Right kidney (tissue), 9 donors: ENCODE measurements around the gene GRIA3.
A peak's percentile ranks its signal among the peaks of the same experiment; 100 is the strongest.

Source experiments
- DNase-seq: peaks from one replicate; pipeline ENCODE4 v3.0.0-alpha.2; 2016
- long read RNA-seq, 8 donors: transcript quantifications; one replicate each; lab custom pipeline, GENCODE V29; 2026

Gene GRIA3
- long read RNA-seq, donor 1 = 0 reads
- long read RNA-seq, donor 2 = 0 reads
- long read RNA-seq, donor 3 = 0 reads
- long read RNA-seq, donor 4 = 0 reads
- long read RNA-seq, donor 5 = 0 reads
- long read RNA-seq, donor 6 = 0 reads
- long read RNA-seq, donor 7 = 0 reads
- long read RNA-seq, donor 8 = 0 reads

DNA sequence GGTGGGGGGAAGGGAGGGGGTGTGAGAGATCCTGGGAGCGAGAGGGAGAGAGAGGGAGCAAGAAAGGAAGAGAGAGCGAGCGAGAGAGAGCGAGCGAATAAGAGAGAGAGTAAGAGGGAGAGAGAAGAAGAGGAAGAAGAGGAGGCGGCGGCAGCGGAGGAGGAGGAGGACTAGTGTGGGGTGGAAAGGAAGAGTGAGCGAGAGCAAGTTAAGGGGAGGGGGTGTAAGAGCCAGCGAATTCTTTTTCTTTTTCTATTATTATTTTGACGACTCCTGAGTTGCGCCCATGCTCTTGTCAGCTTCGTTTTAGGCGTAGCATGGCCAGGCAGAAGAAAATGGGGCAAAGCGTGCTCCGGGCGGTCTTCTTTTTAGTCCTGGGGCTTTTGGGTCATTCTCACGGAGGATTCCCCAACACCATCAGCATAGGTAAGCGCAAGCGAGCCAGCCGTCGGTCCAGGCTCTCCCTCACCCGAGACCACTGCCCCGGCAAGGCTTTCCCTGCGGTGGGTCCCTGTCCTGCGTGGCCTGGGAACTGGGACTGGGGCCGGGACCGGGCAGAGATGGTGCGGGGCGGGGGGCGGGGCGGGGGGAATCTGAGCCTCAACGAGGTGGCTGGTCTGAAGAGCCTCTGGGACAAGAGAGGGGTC lies at the start of gene GRIA3:
Gene GRIA3, plus strand, starts transcription at position 60 of the 647 bp plus-strand sequence. Its CDS starts 258 bp downstream, at position 318.
- peak; percentile 42 for DNase-seq

GRCh38 chrX:123138473-123138872 lies 45.6 kb upstream of the GRIA3 start:
- DNase-seq = no peak

GRCh38 chrX:123140454-123140853 lies 43.6 kb upstream of the GRIA3 start:
- no peak for DNase-seq

DNA sequence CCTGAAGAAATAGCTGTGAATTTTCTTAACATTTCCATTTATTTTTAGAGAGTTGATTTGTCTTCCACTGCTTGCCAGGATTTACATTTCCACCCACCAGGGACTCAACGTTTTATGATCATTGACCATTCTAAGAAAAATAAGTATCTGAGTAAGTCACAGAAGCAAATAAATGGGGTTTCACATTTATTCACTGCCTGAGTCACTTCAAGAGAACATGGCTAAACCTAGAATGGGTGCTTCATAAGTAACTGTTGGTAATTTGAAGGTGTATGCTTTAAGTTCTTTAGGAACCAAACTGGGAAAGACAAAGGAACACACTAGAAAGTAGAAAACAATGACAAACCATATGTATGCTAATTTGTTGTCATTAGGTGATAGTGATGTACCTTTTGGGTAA lies 43.2 kb upstream of the GRIA3 start:
- DNase-seq = no peak

DNA sequence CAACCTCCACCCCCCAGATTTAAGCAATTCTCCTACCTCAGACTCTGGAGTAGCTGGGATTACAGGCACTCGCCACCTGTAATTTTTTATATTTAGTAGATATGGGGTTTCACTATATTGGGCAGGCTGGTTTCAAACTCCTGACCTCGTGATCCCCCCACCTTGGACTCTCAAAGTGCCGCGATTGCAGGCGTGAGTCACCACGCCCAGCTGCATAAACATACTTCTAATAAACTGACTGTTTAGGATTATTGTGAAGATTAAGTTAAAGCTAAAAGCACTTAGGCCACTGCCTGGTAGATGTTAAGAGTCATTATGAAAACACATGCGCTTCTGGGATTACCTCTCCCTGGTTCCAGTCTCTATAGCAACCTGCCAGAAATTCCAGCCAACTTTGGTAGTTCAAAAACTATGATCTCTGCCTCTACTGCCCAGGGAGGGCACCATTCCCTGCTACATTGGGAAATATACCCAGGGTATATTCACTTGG lies 30.2 kb upstream of the GRIA3 start:
- DNase-seq = no peak

- DNase-seq = no peak
Observed at GRCh38 chrX:123155327-123155726, 28.8 kb upstream of the GRIA3 start.

DNA sequence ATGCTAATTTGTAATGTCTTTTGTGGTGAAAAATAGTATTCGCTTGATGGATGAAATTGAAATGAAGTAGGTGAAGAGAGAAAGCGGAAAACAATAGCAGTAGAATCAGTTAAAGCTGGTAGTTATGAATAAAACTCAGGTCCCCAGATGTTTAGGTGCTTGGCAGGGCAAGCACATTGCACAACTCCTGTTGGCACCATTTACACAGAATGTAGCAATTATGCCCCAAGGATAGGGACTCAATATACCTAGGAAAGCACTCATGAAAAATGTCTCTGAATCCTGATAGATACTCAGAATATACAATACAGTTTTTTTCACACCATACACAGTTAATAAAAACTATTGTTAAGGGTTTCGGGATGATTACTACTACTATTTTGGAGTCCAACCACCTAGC lies 26.5 kb upstream of the GRIA3 start:
- no peak for DNase-seq

DNA sequence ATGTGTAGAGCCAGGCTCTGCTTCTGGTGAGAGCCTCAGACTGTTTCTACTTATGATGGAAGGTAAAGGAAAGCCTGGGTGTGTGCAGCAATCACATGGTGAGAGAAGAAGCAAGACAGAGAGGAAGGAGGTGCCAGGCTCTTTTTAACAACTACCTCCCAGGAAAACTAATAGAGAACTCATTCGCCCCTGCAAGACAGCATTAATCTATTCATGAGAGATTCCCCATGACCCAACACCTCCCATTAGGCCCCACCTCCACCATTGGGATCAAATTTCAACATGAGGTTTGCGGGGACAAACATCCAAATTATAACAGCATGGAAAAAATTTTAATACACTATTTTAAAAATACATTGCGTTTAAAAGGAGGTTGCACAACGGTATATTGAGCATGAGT lies 24.7 kb upstream of the GRIA3 start:
- no peak for DNase-seq

- no peak for DNase-seq
Observed at GRCh38 chrX:123167621-123168020, 16.5 kb upstream of the GRIA3 start.

DNA sequence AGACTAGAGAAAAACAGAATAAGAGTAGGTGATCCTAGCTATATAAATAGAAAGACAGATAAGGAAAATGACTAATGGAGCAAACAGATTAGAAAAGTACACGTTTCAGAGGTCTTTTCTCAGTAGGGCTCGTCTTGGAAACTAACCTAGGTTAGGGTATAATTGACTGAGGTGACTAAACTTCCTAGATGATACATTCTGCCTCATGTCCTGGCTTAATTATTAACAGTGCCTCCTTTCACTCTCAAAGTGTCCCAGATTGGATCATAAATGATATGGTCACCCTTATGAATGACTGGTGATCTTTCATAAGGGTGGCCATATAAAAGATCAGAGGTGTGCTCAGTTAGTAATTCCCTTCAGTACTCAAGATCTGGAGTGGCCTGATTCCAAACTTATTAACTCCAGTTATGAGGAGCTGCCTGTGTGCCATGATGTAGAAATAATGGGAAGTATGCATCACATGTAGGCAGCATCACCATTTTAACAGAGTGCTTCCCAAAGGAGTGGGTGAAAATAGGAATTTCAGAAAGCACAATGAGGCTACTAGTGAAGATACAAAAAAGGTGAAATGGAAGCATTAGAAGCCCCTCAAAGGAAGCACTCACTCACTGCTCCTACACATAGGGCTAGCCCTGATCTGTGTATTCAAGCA lies 14.7 kb upstream of the GRIA3 start:
- no peak for DNase-seq

- no peak for DNase-seq
Observed at GRCh38 chrX:123170546-123170945, 13.5 kb upstream of the GRIA3 start.

DNA sequence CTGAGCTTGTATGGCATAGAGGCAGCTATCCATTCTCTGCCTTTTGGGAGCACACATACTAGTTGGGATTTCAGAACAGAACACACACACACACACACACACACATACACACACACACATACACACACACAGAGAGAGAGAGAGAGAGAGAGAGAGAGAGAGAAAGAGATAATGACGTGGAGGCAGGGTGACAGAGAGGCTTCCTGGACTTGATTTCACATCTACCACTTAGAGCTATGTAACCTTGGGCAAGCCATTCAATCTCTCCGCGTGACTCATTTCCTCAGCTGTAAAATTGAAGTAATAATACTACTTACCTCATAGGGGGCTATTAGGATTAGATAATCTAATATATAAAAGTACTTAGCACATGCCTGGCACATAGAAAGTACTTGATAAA lies 12.3 kb upstream of the GRIA3 start:
- no peak for DNase-seq

DNA sequence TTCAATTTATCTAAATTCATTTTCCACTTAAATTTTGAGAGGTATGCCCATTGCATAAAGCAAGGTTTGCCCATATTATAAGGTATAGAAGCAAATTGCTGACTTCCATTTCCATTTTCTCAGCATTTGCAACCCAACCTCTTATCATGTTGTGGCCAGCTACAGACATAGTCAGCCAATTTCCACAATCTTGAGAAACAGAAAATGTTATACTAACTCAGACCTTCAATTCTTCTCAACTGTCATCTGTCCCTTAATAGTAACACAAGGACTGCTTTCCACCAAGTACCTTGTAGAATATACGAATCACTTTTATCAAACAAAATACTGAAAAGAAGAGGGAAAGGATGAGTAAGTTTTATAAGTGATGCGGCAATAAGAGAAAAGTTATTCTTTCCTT lies 11.2 kb upstream of the GRIA3 start:
- no peak for DNase-seq

GRCh38 chrX:123173833-123174232 lies 10.2 kb upstream of the GRIA3 start:
- DNase-seq = no peak

DNA sequence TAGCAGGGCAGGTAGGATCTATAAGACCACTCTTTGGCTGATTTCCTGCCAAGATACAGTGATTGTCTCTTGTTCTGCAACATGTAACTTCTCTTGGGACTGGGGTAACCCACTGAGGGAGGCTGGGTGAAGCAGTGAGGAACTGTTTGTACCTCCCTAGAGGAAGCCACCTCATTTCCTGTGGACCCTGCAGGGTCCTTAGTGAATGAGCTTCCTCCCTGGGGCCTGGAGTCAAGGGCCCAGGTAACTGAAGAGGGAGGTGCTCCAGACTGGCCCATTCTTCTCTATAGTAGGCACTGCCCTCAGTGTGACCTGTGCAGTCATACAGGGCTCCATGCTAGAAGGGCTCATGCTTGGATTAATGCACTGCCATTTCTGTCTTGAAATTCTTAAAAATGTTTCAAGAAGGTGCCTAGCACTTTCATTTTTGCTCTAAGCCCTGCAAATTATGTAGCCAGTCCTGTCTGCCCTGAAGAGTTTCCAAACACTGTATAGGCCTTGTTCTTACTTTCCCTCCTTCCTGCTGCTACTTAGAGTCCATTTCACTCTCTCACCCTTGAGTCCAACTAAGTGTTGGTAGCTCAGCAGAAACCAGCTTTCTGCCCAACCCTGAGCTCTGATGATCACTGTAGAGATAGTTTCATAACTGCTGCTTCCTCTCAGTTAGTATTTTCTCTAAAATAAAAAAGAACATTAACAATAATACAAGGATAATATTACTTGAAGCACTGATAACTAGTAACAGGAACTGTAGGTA lies 8.5 kb upstream of the GRIA3 start:
- no peak for DNase-seq

GRCh38 chrX:123181233-123181914 lies 2.7 kb upstream of the GRIA3 start:
- no peak for DNase-seq

- DNase-seq = peak; percentile 47
Observed at GRCh38 chrX:123184866-123185276, 793 bp downstream of the GRIA3 start.

- DNase-seq = no peak
Observed at GRCh38 chrX:123185721-123186120, 1.6 kb downstream of the GRIA3 start.

- DNase-seq = no peak
Observed at GRCh38 chrX:123186801-123187200, 2.7 kb downstream of the GRIA3 start.

DNA sequence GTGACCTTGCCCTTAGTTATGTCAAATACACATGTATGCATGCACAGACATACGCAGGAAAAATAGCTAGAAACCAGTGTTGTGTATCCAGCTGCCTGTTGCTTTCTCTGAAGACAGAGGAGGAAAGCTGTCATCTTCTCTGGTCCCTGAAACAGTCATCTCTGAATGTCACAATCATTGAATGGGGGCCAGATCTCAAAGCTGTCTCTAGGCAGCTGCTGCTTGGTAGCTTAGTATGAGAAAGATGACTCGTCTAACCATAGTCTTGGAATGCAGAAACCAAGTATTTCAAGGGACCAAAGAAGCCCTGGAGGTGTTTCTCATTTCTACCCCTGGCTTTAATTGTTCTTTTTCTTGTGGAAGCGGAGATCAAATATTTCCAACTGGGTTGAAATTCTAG lies 4.0 kb downstream of the GRIA3 start:
- no peak for DNase-seq

GRCh38 chrX:123189338-123189737 lies 5.3 kb downstream of the GRIA3 start:
- no peak for DNase-seq

GRCh38 chrX:123190096-123190495 lies 6.0 kb downstream of the GRIA3 start:
- DNase-seq = no peak

- no peak for DNase-seq
Observed at GRCh38 chrX:123193101-123193500, 9.0 kb downstream of the GRIA3 start.
